SK-N-SH treated with all-trans-retinoic acid at 6 μM for 48 hours (cell line): ENCODE data around the gene DYNC2H1.

Experiments used
- ATAC-seq: fragments of 200-7000 bp; cut with Tn5 transposase; 3 replicates; pipeline ENCODE4 v1.9.1; 2020; ENCODE audit warnings: mild to moderate bottlenecking, moderate library complexity
- ARNTL ChIP-seq: fragments of 450-650 bp; formaldehyde crosslinking; IDR thresholded peaks from 2 replicates; pipeline ENCODE4 v1.5.0; 2020; ENCODE audit warnings: low read depth, mild to moderate bottlenecking, moderate library complexity, borderline replicate concordance
- BACH2 ChIP-seq: fragments of 250-450 bp; sonication (Bioruptor Pico); IDR thresholded peaks from 2 replicates; pipeline ENCODE4 v1.9.0; 2021; ENCODE audit warnings: mild to moderate bottlenecking, borderline replicate concordance
- CREB5 ChIP-seq: fragments of 250-450 bp; sonication (Bioruptor Pico); IDR thresholded peaks from 2 replicates; pipeline ENCODE4 v1.5.1; 2020; ENCODE audit warnings: low read depth, mild to moderate bottlenecking, moderate library complexity
- CSDC2 ChIP-seq: fragments of 250-450 bp; sonication (Bioruptor Pico); IDR thresholded peaks from 2 replicates; pipeline ENCODE4 v1.5.0; 2020; ENCODE audit warnings: mild to moderate bottlenecking, moderate library complexity
- ESRRG ChIP-seq: fragments of 250-450 bp; sonication (Bioruptor Pico); IDR thresholded peaks from 2 replicates; pipeline ENCODE4 v1.6.1; 2021; ENCODE audit warnings: mild to moderate bottlenecking
- GLIS3 ChIP-seq: fragments of 250-450 bp; sonication (Bioruptor Pico); IDR thresholded peaks from 2 replicates; pipeline ENCODE4 v1.5.0; 2020; ENCODE audit warnings: mild to moderate bottlenecking, moderate library complexity
- ISL1 ChIP-seq: fragments of 250-450 bp; sonication (Bioruptor Pico); IDR thresholded peaks from 2 replicates; pipeline ENCODE4 v2.1.2; 2022; ENCODE audit warnings: mild to moderate bottlenecking, moderate library complexity
- OSR1 ChIP-seq: fragments of 250-450 bp; sonication (Bioruptor Pico); IDR thresholded peaks from 2 replicates; pipeline ENCODE4 v1.8.0; 2022; ENCODE audit warnings: moderate library complexity, mild to moderate bottlenecking, inconsistent platforms
- POU6F1 ChIP-seq: fragments of 250-450 bp; sonication (Bioruptor Pico); IDR thresholded peaks from 2 replicates; pipeline ENCODE4 v1.8.0; 2021; ENCODE audit warnings: low read depth, mild to moderate bottlenecking, moderate library complexity, borderline replicate concordance
- PPARA ChIP-seq: fragments of 250-450 bp; sonication (Bioruptor Pico); IDR thresholded peaks from 2 replicates; pipeline ENCODE4 v1.5.0; 2020; ENCODE audit warnings: mild to moderate bottlenecking, borderline replicate concordance
- RARB ChIP-seq: fragments of 250-450 bp; sonication (Bioruptor Pico); IDR thresholded peaks from 2 replicates; pipeline ENCODE4 v1.8.0; 2021; ENCODE audit warnings: mild to moderate bottlenecking, moderate library complexity
- TOX ChIP-seq: fragments of 250-450 bp; sonication (Bioruptor Pico); IDR thresholded peaks from 2 replicates; pipeline ENCODE4 v1.8.0; 2021; ENCODE audit warnings: mild to moderate bottlenecking, moderate library complexity, borderline replicate concordance
- ZC3H10 ChIP-seq: fragments of 250-450 bp; sonication (Bioruptor Pico); IDR thresholded peaks from 2 replicates; pipeline ENCODE4 v1.5.1; 2021; ENCODE audit warnings: mild to moderate bottlenecking, moderate library complexity
- ZFP3 ChIP-seq: fragments of 250-450 bp; sonication (Bioruptor Pico); IDR thresholded peaks from 2 replicates; pipeline ENCODE4 v1.5.0; 2020; ENCODE audit warnings: mild to moderate bottlenecking, moderate library complexity
- ZNF565 ChIP-seq: fragments of 450-650 bp; formaldehyde crosslinking; conservative IDR thresholded peaks from 2 replicates; pipeline ENCODE4 v1.5.0; 2020; ENCODE audit warnings: low read depth, mild to moderate bottlenecking, moderate library complexity
- ZNF70 ChIP-seq: fragments of 450-650 bp; formaldehyde crosslinking; IDR thresholded peaks from 2 replicates; pipeline ENCODE4 v1.5.0; 2020; ENCODE audit warnings: mild to moderate bottlenecking, moderate library complexity
- ZNF8 ChIP-seq: fragments of 450-650 bp; formaldehyde crosslinking; IDR thresholded peaks from 2 replicates; pipeline ENCODE4 v1.5.0; 2020; ENCODE audit warnings: mild to moderate bottlenecking, moderate library complexity
- TF ChIP-seq, protein P1 (sequence below): fragments of 250-450 bp; sonication (Bioruptor Pico); IDR thresholded peaks from 2 replicates; pipeline ENCODE4 v1.8.0; 2020; ENCODE audit warnings: mild to moderate bottlenecking, moderate library complexity, borderline replicate concordance
- TF ChIP-seq, protein P2 (sequence below): fragments of 250-450 bp; sonication (Bioruptor Pico); IDR thresholded peaks from 2 replicates; pipeline ENCODE4 v1.5.1; 2021; ENCODE audit warnings: mild to moderate bottlenecking, moderate library complexity
- TF ChIP-seq, protein P3 (sequence below): fragments of 250-450 bp; sonication (Bioruptor Pico); IDR thresholded peaks from 2 replicates; pipeline ENCODE4 v1.5.0; 2020; ENCODE audit warnings: mild to moderate bottlenecking, moderate library complexity

DYNC2H1 gene

DNA sequence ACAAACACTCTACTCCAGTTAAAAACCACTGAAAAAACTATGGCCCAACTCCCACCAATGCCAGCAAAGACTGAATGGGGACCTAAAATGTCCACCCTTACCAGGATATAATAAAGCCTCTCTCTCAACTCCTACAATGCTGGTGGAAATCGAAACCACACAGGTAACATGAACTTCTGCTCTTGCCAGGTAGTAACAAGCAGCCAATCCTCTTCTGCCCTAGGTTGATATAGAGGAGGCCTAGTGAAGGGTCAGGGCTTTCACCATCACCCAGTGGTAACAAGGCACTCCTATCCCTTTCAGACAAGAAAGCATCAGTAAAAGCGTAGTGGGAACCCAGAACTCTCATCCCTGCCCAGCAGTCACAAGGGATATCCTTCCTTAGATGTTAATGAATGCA lies 39.9 kb upstream of the DYNC2H1 start:
- ATAC-seq = no peak
- TF ChIP-seq TOX (CRISPR knock-in tag) (no peak), ARNTL (no peak), ISL1 (CRISPR knock-in tag) (no peak), PPARA (CRISPR knock-in tag) (no peak), CREB5 (CRISPR knock-in tag) (no peak), ZNF8 (CRISPR knock-in tag) (no peak), RARB (no peak), POU6F1 (CRISPR knock-in tag) (no peak), ZNF70 (no peak), ESRRG (CRISPR knock-in tag) (no peak), OSR1 (CRISPR knock-in tag) (no peak), CSDC2 (CRISPR knock-in tag) (no peak), ZNF565 (CRISPR knock-in tag) (no peak), ZFP3 (CRISPR knock-in tag) (no peak), BACH2 (CRISPR knock-in tag) (no peak), GLIS3 (CRISPR knock-in tag) (no peak)
- TF ChIP-seq, protein P1, sequence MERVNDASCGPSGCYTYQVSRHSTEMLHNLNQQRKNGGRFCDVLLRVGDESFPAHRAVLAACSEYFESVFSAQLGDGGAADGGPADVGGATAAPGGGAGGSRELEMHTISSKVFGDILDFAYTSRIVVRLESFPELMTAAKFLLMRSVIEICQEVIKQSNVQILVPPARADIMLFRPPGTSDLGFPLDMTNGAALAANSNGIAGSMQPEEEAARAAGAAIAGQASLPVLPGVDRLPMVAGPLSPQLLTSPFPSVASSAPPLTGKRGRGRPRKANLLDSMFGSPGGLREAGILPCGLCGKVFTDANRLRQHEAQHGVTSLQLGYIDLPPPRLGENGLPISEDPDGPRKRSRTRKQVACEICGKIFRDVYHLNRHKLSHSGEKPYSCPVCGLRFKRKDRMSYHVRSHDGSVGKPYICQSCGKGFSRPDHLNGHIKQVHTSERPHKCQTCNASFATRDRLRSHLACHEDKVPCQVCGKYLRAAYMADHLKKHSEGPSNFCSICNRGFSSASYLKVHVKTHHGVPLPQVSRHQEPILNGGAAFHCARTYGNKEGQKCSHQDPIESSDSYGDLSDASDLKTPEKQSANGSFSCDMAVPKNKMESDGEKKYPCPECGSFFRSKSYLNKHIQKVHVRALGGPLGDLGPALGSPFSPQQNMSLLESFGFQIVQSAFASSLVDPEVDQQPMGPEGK (CRISPR knock-in tag) = no peak
- TF ChIP-seq, protein P2, sequence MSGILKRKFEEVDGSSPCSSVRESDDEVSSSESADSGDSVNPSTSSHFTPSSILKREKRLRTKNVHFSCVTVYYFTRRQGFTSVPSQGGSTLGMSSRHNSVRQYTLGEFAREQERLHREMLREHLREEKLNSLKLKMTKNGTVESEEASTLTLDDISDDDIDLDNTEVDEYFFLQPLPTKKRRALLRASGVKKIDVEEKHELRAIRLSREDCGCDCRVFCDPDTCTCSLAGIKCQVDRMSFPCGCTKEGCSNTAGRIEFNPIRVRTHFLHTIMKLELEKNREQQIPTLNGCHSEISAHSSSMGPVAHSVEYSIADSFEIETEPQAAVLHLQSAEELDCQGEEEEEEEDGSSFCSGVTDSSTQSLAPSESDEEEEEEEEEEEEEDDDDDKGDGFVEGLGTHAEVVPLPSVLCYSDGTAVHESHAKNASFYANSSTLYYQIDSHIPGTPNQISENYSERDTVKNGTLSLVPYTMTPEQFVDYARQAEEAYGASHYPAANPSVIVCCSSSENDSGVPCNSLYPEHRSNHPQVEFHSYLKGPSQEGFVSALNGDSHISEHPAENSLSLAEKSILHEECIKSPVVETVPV (CRISPR knock-in tag) = no peak

DNA sequence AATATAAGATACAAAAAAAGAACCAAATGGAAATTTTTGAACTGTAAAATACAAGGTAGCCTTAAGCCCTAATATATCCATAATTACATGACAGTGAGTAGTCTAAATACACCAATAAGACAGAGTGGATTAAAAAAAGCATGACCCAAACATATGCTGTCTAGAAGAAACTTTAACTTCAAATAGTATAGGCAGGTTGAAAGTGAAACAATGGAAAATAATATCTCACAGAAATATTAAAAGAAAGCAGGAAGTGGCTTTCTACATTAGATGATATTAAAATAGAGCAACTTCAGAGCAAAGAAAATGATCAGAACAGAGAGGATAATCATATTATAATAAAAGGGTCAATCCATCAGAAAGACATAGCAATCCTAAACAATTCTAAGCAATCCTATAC lies 39.1 kb upstream of the DYNC2H1 start:
- ATAC-seq = no peak
- TF ChIP-seq RARB (no peak), ZC3H10 (CRISPR knock-in tag) (no peak), OSR1 (CRISPR knock-in tag) (no peak)
- TF ChIP-seq, protein P2 (CRISPR knock-in tag) = no peak
- TF ChIP-seq, all 23 proteins: peak for 0

- TF ChIP-seq PPARA (CRISPR knock-in tag) = no peak
- TF ChIP-seq, protein P3, sequence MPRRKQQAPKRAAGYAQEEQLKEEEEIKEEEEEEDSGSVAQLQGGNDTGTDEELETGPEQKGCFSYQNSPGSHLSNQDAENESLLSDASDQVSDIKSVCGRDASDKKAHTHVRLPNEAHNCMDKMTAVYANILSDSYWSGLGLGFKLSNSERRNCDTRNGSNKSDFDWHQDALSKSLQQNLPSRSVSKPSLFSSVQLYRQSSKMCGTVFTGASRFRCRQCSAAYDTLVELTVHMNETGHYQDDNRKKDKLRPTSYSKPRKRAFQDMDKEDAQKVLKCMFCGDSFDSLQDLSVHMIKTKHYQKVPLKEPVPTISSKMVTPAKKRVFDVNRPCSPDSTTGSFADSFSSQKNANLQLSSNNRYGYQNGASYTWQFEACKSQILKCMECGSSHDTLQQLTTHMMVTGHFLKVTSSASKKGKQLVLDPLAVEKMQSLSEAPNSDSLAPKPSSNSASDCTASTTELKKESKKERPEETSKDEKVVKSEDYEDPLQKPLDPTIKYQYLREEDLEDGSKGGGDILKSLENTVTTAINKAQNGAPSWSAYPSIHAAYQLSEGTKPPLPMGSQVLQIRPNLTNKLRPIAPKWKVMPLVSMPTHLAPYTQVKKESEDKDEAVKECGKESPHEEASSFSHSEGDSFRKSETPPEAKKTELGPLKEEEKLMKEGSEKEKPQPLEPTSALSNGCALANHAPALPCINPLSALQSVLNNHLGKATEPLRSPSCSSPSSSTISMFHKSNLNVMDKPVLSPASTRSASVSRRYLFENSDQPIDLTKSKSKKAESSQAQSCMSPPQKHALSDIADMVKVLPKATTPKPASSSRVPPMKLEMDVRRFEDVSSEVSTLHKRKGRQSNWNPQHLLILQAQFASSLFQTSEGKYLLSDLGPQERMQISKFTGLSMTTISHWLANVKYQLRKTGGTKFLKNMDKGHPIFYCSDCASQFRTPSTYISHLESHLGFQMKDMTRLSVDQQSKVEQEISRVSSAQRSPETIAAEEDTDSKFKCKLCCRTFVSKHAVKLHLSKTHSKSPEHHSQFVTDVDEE (CRISPR knock-in tag) = no peak
- TF ChIP-seq OSR1 (CRISPR knock-in tag) = no peak
- no peak for TF ChIP-seq ESRRG (CRISPR knock-in tag)
- no peak for TF ChIP-seq RARB
- TF ChIP-seq ZFP3 (CRISPR knock-in tag) = no peak
- TF ChIP-seq ARNTL = no peak
- no peak for TF ChIP-seq GLIS3 (CRISPR knock-in tag)
- TF ChIP-seq TOX (CRISPR knock-in tag) = no peak
- TF ChIP-seq ZNF70 = no peak
- no peak for TF ChIP-seq CREB5 (CRISPR knock-in tag)
- TF ChIP-seq CSDC2 (CRISPR knock-in tag) = no peak
- no peak for TF ChIP-seq ISL1 (CRISPR knock-in tag)
- no peak for TF ChIP-seq ZNF8 (CRISPR knock-in tag)
- TF ChIP-seq, protein P1 (CRISPR knock-in tag) = no peak
- TF ChIP-seq ZNF565 (CRISPR knock-in tag) = no peak
- TF ChIP-seq ZC3H10 (CRISPR knock-in tag) = no peak
- TF ChIP-seq BACH2 (CRISPR knock-in tag) = no peak
- no peak for ATAC-seq
Observed at GRCh38 chr11:103071008-103071407, 38.2 kb upstream of the DYNC2H1 start.
